Esophagus squamous epithelium (tissue), 4 donors: ENCODE data around the gene ISL2.

Experiments
- CTCF ChIP-seq, 6 experiments: fragments of 450-650 bp in 4 of 6; fragments of 200-600 bp in 2 of 6; sonication (generic) in 2 of 6; IDR thresholded peaks; one replicate each; pipeline ENCODE4 v1.5.1; 2016 to 2019; ENCODE audit warnings: antibody characterized with exemption in 6 of 6, mild to moderate bottlenecking in 4 of 6, moderate library complexity in 4 of 6
- POLR2A ChIP-seq, 4 donors: fragments of 450-650 bp; IDR thresholded peaks; one replicate each; pipeline ENCODE4 v1.6.1; 2017; ENCODE audit warnings: antibody characterized with exemption in 4 of 4, mild to moderate bottlenecking in 4 of 4, moderate library complexity in 3 of 4

DNA sequence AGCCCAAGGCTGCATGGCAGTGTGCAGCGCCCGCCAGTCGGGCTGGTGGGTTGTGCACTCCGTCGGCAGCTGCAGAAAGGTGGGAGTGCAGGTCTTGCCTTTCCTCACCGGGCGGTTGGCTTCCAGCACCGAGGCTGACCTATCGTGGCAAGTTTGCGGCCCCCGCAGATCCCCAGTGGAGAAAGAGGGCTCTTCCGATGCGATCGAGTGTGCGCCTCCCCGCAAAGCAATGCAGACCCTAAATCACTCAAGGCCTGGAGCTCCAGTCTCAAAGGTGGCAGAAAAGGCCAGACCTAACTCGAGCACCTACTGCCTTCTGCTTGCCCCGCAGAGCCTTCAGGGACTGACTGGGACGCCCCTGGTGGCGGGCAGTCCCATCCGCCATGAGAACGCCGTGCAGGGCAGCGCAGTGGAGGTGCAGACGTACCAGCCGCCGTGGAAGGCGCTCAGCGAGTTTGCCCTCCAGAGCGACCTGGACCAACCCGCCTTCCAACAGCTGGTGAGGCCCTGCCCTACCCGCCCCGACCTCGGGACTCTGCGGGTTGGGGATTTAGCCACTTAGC is 4.3 kb downstream of the ISL2 start:
- TF ChIP-seq CTCF (IDR thresholded peaks at IDR 0.05): no peak
- TF ChIP-seq POLR2A (IDR thresholded peaks at IDR 0.05): no peak
